ENCODE results near the gene JAK3. TPM values are rescaled to one million over a fixed set of nuclear protein-coding genes. Genes with fewer than 3 reads are reported as not detected.

The JAK3 gene
- total and polyA plus RNA-seq, 4 donors = 0.87 to 7.1 (median 3.0) TPM

- TF ChIP-seq REST (IDR thresholded peaks at IDR 0.05) (no peak), HNF4G (IDR thresholded peaks at IDR 0.05) (no peak), NR2F2 (IDR thresholded peaks at IDR 0.05) (no peak), SP1 (IDR thresholded peaks at IDR 0.05) (no peak)
Measured at GRCh38 chr19:17794412-17794730, 53.4 kb downstream of the JAK3 start (continued).

GRCh38 chr19:17790059-17790780 is 57.6 kb downstream of the JAK3 start:
- DNase-seq (ENCODE audit: low spot score) = no peak
- WGBS = 59% methylated on average over 6 of the region's 6 CpGs

More at GRCh38 chr19:17790059-17790780, 57.6 kb downstream of the JAK3 start:
- Histone ChIP-seq H3K27ac (ENCODE audit: low read depth in 1 of 2, low read length in 2 of 2) (no peak overlapping the region), H3K9ac (ENCODE audit: low read depth in 1 of 2, low read length in 2 of 2) (no peak overlapping the region), H3K27me3 (ENCODE audit: control insufficient read depth in 4 of 4, insufficient read depth in 4 of 4, low read length in 3 of 4) (peaks cover 0 to 9% (median 1%) of the 10 kb centered on the region in 4 donors), H3K9me3 (ENCODE audit: control insufficient read depth in 4 of 4, low read length in 3 of 4) (no peaks in the 10 kb centered on the region), H3K4me1 (ENCODE audit: control insufficient read depth in 4 of 4, insufficient read depth in 4 of 4, low read length in 3 of 4) (peaks cover 0 to 6% (median 1%) of the 10 kb centered on the region in 4 donors), H3K36me3 (ENCODE audit: control insufficient read depth in 4 of 4, insufficient read depth in 3 of 4, low read depth in 1 of 4, low read length in 3 of 4) (no peaks in the 10 kb centered on the region), H3K4me3 (ENCODE audit: low read depth in 1 of 3, low read length in 3 of 3) (no peak overlapping the region)
- TF ChIP-seq HNF4A (conservative IDR thresholded peaks at IDR 0.05) = no peak
- no peak for TF ChIP-seq RAD21 (IDR thresholded peaks at IDR 0.05)
- TF ChIP-seq ZBTB33 (IDR thresholded peaks at IDR 0.05) = no peak
- TF ChIP-seq YY1 (IDR thresholded peaks at IDR 0.05) = no peak
- no peak for TF ChIP-seq MAX (IDR thresholded peaks at IDR 0.05)
- no peak for TF ChIP-seq JUND (IDR thresholded peaks at IDR 0.05)
- TF ChIP-seq EGR1 (IDR thresholded peaks at IDR 0.05; ENCODE audit: low read depth in 2 of 2) = no peak
- TF ChIP-seq REST (IDR thresholded peaks at IDR 0.05) = no peak
- no peak for TF ChIP-seq SP1 (IDR thresholded peaks at IDR 0.05)
- TF ChIP-seq NR2F2 (IDR thresholded peaks at IDR 0.05) = no peak
- no peak for TF ChIP-seq CTCF (IDR thresholded peaks at IDR 0.05; ENCODE audit: low read depth, low read length, missing input control)
- no peak for TF ChIP-seq RXRA (IDR thresholded peaks at IDR 0.05)
